ENCODE measurements around the gene SLC41A1. TPM values are rescaled to one million over a fixed set of nuclear protein-coding genes. Genes with fewer than 3 reads are reported as not detected.

SLC41A1 gene
- total and polyA plus RNA-seq, 4 donors, result 28.2 to 131 (median 68.1) TPM

DNA sequence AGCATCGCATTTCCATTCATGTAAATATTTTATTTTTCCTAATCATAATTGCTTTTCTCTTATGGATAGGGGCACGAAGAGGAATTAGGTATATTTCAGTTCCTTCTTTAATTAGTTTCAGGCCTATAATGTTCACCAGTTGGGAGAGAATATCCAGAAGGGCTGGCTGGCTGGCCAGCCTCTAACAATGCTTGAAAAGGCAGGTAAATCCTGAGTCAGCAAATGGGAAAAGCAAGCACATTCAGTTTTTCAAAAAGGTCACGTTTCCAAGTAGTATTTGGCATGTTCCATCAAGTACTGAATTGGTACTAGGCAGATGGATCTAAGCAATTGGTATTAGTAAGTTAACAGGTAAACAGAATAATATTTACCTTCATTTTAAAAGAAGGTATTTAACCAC lies 45.8 kb downstream of the SLC41A1 start:
- DNase-seq (ENCODE audit: low read depth in 4 of 6, low spot score in 6 of 6), result no peak
- Histone ChIP-seq H3K9me3 (ENCODE audit: control insufficient read depth, insufficient read depth, low read length) (no peaks in the 10 kb centered on the region), H3K4me1 (ENCODE audit: control insufficient read depth, insufficient read depth, low read length) (no peaks in the 10 kb centered on the region), H3K36me3 (ENCODE audit: control insufficient read depth, insufficient read depth, low read length) (no peaks in the 10 kb centered on the region), H3K27ac (ENCODE audit: low read depth, low read length) (no peak overlapping the region), H3K27me3 (ENCODE audit: control insufficient read depth, insufficient read depth, low read length) (no peaks in the 10 kb centered on the region), H3K4me3 (ENCODE audit: low read depth, low read length) (no peak overlapping the region)
- WGBS (ENCODE audit: insufficient coverage), result no CpG with 5 or more reads among the region's 3 CpGs

DNA sequence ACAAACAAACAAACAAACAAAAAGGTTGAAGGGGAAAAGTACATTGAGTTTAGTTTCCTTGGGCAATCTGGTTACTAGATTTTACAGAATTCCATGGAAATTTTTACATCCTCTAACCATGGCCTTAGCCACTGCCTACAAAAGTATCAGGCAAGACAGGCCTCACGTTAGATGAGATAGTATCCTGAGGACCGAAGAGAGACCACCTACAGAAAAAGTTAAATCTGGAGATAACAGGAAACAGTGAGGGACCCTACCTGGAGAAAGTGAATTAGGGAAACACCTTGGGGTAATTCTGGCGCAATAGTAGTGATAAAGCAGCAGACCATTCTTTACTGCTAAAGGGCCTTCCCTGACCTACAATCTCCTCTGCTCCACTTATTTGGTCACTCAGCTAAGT lies 46.4 kb downstream of the SLC41A1 start:
- Histone ChIP-seq H3K36me3 (ENCODE audit: control insufficient read depth, insufficient read depth, low read length) (no peaks in the 10 kb centered on the region), H3K27me3 (ENCODE audit: control insufficient read depth, insufficient read depth, low read length) (no peaks in the 10 kb centered on the region)
- WGBS (ENCODE audit: insufficient coverage), result 92% methylated on average over 2 of the region's 3 CpGs

DNA sequence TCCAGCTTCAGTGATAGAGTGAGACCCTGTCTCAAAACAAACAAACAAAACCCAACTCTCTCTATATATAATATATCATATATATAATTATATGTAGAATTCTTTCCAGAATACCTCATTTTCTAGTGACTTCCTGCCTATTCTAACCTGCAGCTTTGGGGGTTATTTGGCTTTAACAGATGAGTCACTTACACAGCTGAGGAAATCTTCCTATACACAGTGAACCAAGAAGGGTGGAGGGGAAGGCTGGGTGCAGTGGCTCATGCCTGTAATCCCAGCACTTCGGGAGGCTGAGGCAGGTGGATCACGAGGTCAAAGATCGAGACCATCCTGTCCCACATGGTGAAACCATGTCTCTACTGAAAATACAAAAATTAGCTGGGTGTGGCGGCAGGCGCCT lies 47.0 kb downstream of the SLC41A1 start:
- no peaks in the 10 kb centered on the region for H3K36me3 ChIP-seq (ENCODE audit: control insufficient read depth, insufficient read depth, low read length)
- H3K4me1 ChIP-seq (ENCODE audit: control insufficient read depth, insufficient read depth, low read length), result no peaks in the 10 kb centered on the region
- no peak for DNase-seq (ENCODE audit: low read depth in 4 of 6, low spot score in 6 of 6)
- H3K9me3 ChIP-seq (ENCODE audit: control insufficient read depth, insufficient read depth, low read length), result no peaks in the 10 kb centered on the region
- WGBS (ENCODE audit: insufficient coverage), result 72% methylated on average over 4 of the region's 5 CpGs
- H3K27me3 ChIP-seq (ENCODE audit: control insufficient read depth, insufficient read depth, low read length), result no peaks in the 10 kb centered on the region
- H3K27ac ChIP-seq (ENCODE audit: low read depth, low read length), result no peak overlapping the region
- no peak overlapping the region for H3K4me3 ChIP-seq (ENCODE audit: low read depth, low read length)

More for the DNA sequence above, 46.4 kb downstream of the SLC41A1 start:
- H3K4me1 ChIP-seq (ENCODE audit: control insufficient read depth, insufficient read depth, low read length), result no peaks in the 10 kb centered on the region
- no peaks in the 10 kb centered on the region for H3K9me3 ChIP-seq (ENCODE audit: control insufficient read depth, insufficient read depth, low read length)
- H3K27ac ChIP-seq (ENCODE audit: low read depth, low read length), result no peak overlapping the region
- DNase-seq (ENCODE audit: low read depth in 4 of 6, low spot score in 6 of 6), result no peak
- no peak overlapping the region for H3K4me3 ChIP-seq (ENCODE audit: low read depth, low read length)

DNA sequence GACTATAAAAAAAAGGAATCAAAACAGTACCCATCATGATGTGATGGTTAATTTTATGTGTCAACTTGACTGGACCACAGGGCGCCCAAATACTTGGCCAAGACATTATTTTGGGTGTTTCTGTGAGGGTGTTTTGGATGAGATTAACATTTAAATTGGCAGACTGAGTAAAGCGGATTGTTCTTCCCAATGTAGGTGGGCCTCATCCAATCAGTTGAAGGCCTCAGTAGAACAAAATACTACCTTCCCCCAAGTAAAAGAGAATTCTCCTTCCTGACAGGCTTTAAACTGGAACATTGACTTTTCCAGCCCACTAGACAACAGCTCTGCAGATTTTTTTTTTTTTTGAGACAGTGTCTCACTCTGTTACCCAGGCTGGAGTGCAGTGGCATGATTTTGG lies 48.4 kb downstream of the SLC41A1 start:
- Histone ChIP-seq H3K9me3 (ENCODE audit: control insufficient read depth, insufficient read depth, low read length) (no peaks in the 10 kb centered on the region), H3K36me3 (ENCODE audit: control insufficient read depth, insufficient read depth, low read length) (no peaks in the 10 kb centered on the region), H3K27ac (ENCODE audit: low read depth, low read length) (no peak overlapping the region), H3K27me3 (ENCODE audit: control insufficient read depth, insufficient read depth, low read length) (no peaks in the 10 kb centered on the region), H3K4me3 (ENCODE audit: low read depth, low read length) (no peak overlapping the region), H3K4me1 (ENCODE audit: control insufficient read depth, insufficient read depth, low read length) (no peaks in the 10 kb centered on the region)
- 100% methylated on average over 1 of the region's 2 CpGs for WGBS (ENCODE audit: insufficient coverage)
- DNase-seq (ENCODE audit: low read depth in 4 of 6, low spot score in 6 of 6), result no peak

GRCh38 chr1:205763980-205764379 lies 49.0 kb downstream of the SLC41A1 start:
- Histone ChIP-seq H3K27ac (ENCODE audit: low read depth, low read length) (no peak overlapping the region), H3K4me1 (ENCODE audit: control insufficient read depth, insufficient read depth, low read length) (no peaks in the 10 kb centered on the region), H3K36me3 (ENCODE audit: control insufficient read depth, insufficient read depth, low read length) (no peaks in the 10 kb centered on the region), H3K4me3 (ENCODE audit: low read depth, low read length) (no peak overlapping the region), H3K27me3 (ENCODE audit: control insufficient read depth, insufficient read depth, low read length) (no peaks in the 10 kb centered on the region), H3K9me3 (ENCODE audit: control insufficient read depth, insufficient read depth, low read length) (no peaks in the 10 kb centered on the region)
- peak in 2 of 6 donors; percentile 28 to 86 for DNase-seq (ENCODE audit: low read depth in 4 of 6, low spot score in 6 of 6)

GRCh38 chr1:205760606-205761005 lies 52.4 kb downstream of the SLC41A1 start:
- DNase-seq (ENCODE audit: low read depth in 4 of 6, low spot score in 6 of 6), result no peak
- no CpG with 5 or more reads among the region's 3 CpGs for WGBS (ENCODE audit: insufficient coverage)
- no peak overlapping the region for H3K27ac ChIP-seq (ENCODE audit: low read depth, low read length)
- H3K36me3 ChIP-seq (ENCODE audit: control insufficient read depth, insufficient read depth, low read length), result no peaks in the 10 kb centered on the region
- H3K4me3 ChIP-seq (ENCODE audit: low read depth, low read length), result no peak overlapping the region
- H3K4me1 ChIP-seq (ENCODE audit: control insufficient read depth, insufficient read depth, low read length), result no peaks in the 10 kb centered on the region
- no peaks in the 10 kb centered on the region for H3K9me3 ChIP-seq (ENCODE audit: control insufficient read depth, insufficient read depth, low read length)
- no peaks in the 10 kb centered on the region for H3K27me3 ChIP-seq (ENCODE audit: control insufficient read depth, insufficient read depth, low read length)

GRCh38 chr1:205756552-205756951 lies 56.4 kb downstream of the SLC41A1 start:
- no CpG with 5 or more reads among the region's 3 CpGs for WGBS (ENCODE audit: insufficient coverage)

GRCh38 chr1:205754857-205755256 lies 58.1 kb downstream of the SLC41A1 start:
- no peak for DNase-seq (ENCODE audit: low read depth in 4 of 6, low spot score in 6 of 6)
- H3K27me3 ChIP-seq (ENCODE audit: control insufficient read depth, insufficient read depth, low read length), result no peaks in the 10 kb centered on the region
- no peaks in the 10 kb centered on the region for H3K9me3 ChIP-seq (ENCODE audit: control insufficient read depth, insufficient read depth, low read length)
- no peak overlapping the region for H3K27ac ChIP-seq (ENCODE audit: low read depth, low read length)
- no peaks in the 10 kb centered on the region for H3K4me1 ChIP-seq (ENCODE audit: control insufficient read depth, insufficient read depth, low read length)
- H3K36me3 ChIP-seq (ENCODE audit: control insufficient read depth, insufficient read depth, low read length), result no peaks in the 10 kb centered on the region
- WGBS (ENCODE audit: insufficient coverage), result 100% methylated on average over 1 of the region's 5 CpGs
- H3K4me3 ChIP-seq (ENCODE audit: low read depth, low read length), result no peak overlapping the region

More at GRCh38 chr1:205756552-205756951, 56.4 kb downstream of the SLC41A1 start:
- no peaks in the 10 kb centered on the region for H3K9me3 ChIP-seq (ENCODE audit: control insufficient read depth, insufficient read depth, low read length)
- no peaks in the 10 kb centered on the region for H3K4me1 ChIP-seq (ENCODE audit: control insufficient read depth, insufficient read depth, low read length)
- H3K27ac ChIP-seq (ENCODE audit: low read depth, low read length), result no peak overlapping the region
- no peak overlapping the region for H3K4me3 ChIP-seq (ENCODE audit: low read depth, low read length)
- H3K36me3 ChIP-seq (ENCODE audit: control insufficient read depth, insufficient read depth, low read length), result no peaks in the 10 kb centered on the region
- H3K27me3 ChIP-seq (ENCODE audit: control insufficient read depth, insufficient read depth, low read length), result no peaks in the 10 kb centered on the region
- DNase-seq (ENCODE audit: low read depth in 4 of 6, low spot score in 6 of 6), result no peak

DNA sequence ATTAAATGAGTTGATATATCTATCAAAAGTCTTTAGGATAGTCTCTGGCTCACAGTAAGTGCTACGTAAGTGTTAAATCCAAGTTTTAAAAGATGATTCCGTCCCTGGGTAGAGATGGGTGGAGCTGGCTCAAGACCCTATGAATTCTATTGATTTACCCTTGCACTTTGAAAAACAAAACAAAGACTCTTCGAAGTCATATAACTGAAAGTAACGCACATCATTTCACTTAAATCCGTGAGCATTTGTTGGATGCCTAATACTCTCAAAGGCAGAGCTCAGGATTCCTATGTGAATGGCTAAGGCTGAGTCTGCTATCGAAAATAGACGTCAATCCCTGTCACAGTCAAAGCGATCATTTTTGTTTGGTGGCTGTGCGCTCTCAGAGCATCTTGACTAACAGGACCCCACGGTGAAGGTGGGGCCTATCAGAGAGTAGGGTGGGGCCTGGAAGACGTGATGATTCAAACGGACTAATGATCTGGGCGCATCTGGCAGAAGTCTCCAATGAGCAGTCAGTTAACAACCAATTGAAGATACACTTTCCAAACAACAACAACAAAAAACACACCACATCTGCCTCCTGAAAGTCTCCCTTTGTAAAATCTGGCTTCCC lies 61.9 kb downstream of the SLC41A1 start:
- H3K27ac ChIP-seq (ENCODE audit: low read depth, low read length), result no peak overlapping the region
- 78% methylated on average over 8 of the region's 13 CpGs for WGBS (ENCODE audit: insufficient coverage)
- no peak overlapping the region for H3K4me3 ChIP-seq (ENCODE audit: low read depth, low read length)
- no peaks in the 10 kb centered on the region for H3K9me3 ChIP-seq (ENCODE audit: control insufficient read depth, insufficient read depth, low read length)
- H3K4me1 ChIP-seq (ENCODE audit: control insufficient read depth, insufficient read depth, low read length), result no peaks in the 10 kb centered on the region
- no peaks in the 10 kb centered on the region for H3K36me3 ChIP-seq (ENCODE audit: control insufficient read depth, insufficient read depth, low read length)
- no peaks in the 10 kb centered on the region for H3K27me3 ChIP-seq (ENCODE audit: control insufficient read depth, insufficient read depth, low read length)
- DNase-seq (ENCODE audit: low read depth in 4 of 6, low spot score in 6 of 6), result peak in 1 of 6 donors; percentile 19

DNA sequence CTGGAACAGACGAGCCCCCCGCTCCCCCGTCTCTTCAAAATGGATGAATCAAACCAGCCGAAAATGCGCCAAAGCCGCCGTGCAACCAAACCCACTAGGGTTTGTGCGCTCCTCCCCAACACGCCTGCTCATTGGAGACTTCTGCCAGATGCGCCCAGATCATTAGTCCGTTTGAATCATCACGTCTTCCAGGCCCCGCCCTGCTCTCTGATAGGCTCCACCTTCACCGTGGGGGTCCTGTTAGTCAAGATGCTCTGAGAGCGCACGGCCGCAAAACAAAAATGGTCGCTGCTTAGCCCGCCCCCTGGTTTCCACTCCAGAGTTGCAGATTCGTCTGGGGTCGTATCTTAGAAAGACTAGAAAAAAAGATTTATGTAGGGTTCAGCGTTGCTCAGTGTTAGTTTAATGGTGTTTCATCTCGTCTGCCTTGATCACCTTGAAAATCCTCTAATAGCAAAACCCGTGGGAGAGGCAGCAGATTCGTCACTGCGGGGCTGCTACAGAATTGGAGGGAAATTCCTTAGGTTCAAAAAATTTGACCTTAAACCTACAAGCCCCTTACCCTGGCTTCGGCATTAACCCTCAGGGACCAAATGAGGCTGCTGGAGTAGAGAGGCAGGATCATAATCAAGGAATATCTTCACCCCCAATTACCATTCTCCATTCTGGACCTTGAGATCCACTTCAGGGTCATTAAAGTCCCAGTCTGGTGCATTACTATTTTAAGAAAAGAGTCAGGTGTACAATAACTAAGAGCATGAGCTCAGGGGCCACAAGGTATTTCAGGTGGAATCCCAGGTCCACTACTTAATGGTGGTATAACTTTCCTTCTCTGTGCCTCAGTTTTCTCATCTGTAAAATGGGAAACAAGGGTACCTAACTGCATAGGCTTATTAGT lies 62.6 kb downstream of the SLC41A1 start, which contains the start of gene NUCKS1:
Gene NUCKS1 (minus strand): TSS at position 45 of the 898 bp plus-strand sequence. CDS start 209 bp downstream, outside the sequence.
- no peaks in the 10 kb centered on the region for H3K9me3 ChIP-seq (ENCODE audit: control insufficient read depth, insufficient read depth, low read length)
- peak; percentile 97 to 100 (median 98) for DNase-seq (ENCODE audit: low read depth in 4 of 6, low spot score in 6 of 6)
- no peaks in the 10 kb centered on the region for H3K27me3 ChIP-seq (ENCODE audit: control insufficient read depth, insufficient read depth, low read length)
- WGBS (ENCODE audit: insufficient coverage), result 0% methylated on average over 21 of the region's 27 CpGs
- H3K4me3 ChIP-seq (ENCODE audit: low read depth, low read length), result peak within 1 kb of the TSS; percentile 92
- H3K27ac ChIP-seq (ENCODE audit: low read depth, low read length), result peak within 1 kb of the TSS; percentile 99
- H3K4me1 ChIP-seq (ENCODE audit: control insufficient read depth, insufficient read depth, low read length), result no peaks in the 10 kb centered on the region
- no peaks in the 10 kb centered on the region for H3K36me3 ChIP-seq (ENCODE audit: control insufficient read depth, insufficient read depth, low read length)

Measured in spinal cord (tissue), 10 donors.